Measurements from ENCODE around the gene SELENOT. TPM values are rescaled to one million over a fixed set of nuclear protein-coding genes. Genes with fewer than 3 reads are reported as not detected.

SELENOT gene
- total RNA-seq, 1 experiment from 2014 or later: 187 TPM

DNA sequence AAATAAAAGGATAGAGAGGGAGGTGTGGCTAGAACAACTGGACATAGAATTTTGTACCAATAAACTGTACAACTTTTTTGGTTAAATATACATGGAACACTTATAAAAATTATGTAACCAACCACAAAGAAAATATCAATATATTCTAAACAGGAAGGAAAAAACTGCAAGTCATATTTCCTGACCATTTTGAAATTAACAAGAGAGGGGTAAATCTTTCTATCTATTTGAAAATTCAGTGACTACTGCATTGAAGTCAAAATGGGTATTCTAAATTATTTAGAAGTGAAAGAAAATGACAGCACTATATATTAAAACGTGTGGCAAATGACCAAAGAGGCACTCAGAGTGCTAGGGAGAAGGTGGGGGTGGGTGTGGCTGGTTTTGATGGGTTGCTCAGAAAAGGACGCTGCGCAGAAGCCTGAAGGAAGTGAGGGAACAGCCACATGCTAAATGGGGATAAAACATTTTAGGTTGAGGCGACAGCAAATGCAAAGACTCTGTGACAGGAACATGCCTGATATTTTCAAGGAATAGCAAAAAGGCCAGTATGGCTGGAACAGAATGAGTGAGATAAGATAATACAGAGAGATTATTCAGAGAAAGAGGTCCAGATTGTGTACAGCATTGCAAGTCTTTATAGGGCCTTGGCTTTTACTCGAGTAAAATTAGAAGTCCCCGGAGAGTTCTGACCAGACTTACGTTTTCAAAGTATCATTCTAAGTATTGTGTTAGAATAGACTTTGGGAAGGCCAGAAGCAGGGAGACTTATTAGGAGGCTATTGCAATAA is 59.5 kb downstream of the SELENOT start:
- no peak for DNase-seq (ENCODE audit: low spot score)

- DNase-seq (ENCODE audit: low spot score): no peak
Measured at GRCh38 chr3:150663461-150663860, 60.3 kb downstream of the SELENOT start.

DNA sequence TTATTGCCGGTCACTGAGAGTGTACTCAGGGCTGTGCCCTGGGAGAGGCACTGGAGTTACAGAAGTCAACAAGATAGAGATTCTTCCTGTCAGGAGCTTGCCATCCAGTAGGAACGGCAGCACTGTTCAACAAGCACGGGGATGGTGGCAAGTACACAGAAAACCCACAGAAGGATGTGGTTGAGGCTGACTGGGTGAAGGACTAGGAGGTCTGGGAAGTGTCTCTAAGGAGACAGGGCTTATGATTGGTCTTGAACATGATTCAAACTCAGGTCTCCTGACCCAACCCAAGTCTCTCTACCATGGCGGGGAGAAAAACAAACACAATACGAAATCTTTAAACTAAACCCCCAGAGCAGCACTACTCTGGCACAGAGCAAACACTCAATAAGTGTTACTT is 63.0 kb downstream of the SELENOT start:
- DNase-seq (ENCODE audit: low spot score): no peak

DNA sequence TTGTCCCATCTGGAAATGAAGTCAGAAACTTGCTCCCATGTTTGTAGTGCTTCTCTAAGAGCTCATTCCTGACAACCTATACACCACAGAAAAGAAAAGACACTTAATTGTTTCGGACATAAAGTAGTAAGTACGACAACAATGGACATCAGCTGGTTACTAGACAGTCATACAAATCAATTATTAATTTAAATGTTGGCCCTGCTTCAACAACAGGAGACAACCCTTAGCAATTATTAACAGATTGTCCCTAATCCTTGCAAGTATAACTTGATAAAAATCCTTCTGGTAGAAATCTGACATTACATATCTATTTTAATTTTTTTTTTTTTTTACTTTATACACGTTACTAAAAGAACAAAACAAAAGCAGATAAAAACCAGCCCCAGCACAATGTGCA is 70.8 kb downstream of the SELENOT start:
- DNase-seq (ENCODE audit: low spot score): no peak

GRCh38 chr3:150675587-150675986 is 72.5 kb downstream of the SELENOT start:
- no peak for DNase-seq (ENCODE audit: low spot score)

Other genes starting within 250 kb of the SELENOT start
- gene TSC22D2, start 195.0 kb upstream of the SELENOT start, total RNA-seq (2014; rRNA removed; shearing (Covaris generic)): 5.8 and 7.2 TPM in 2 replicates
- 138 and 159 TPM in 2 replicates for gene SERP1, start 56.8 kb upstream of the SELENOT start, total RNA-seq (2014; rRNA removed; shearing (Covaris generic))
- gene EIF2A, start 56.5 kb upstream of the SELENOT start, total RNA-seq (2014; rRNA removed; shearing (Covaris generic)): 167 and 230 TPM in 2 replicates
- 0.06 TPM in 1 of 2 replicates, not detected in the other for gene ERICH6, start 100.6 kb downstream of the SELENOT start, total RNA-seq (2014; rRNA removed; shearing (Covaris generic))
- 25.1 and 27.6 TPM in 2 replicates for gene SIAH2, start 159.8 kb downstream of the SELENOT start, total RNA-seq (2014; rRNA removed; shearing (Covaris generic))

Measured in H4 (cell line).